Caco-2 (cell line): Measurements from ENCODE around the gene N4BP2. TPM values are rescaled to one million over a fixed set of nuclear protein-coding genes. Genes with fewer than 3 reads are reported as not detected.

Experiments
- BruUV-seq: library from RNA; stranded (reverse); fragments of 400-500 nt; replicated peaks from 2 replicates; lab custom pipeline; 2021; lab: Mats Ljungman, UMichigan
- CTCF ChIA-PET: fragments of 300-600 bp; sonication (Branson Sonifier 250); formaldehyde crosslinking; loops from one replicate; lab custom pipeline; 2022; ENCODE audit warnings: antibody characterized with exemption; lab: Charles Lee
- POLR2A ChIA-PET: fragments of 300-600 bp; sonication (Branson Sonifier 250); formaldehyde crosslinking; loops from one replicate; lab custom pipeline; 2022; ENCODE audit warnings: antibody characterized with exemption; lab: Charles Lee
- DNase-seq, 2 experiments: peaks; one replicate each; pipeline versions ENCODE4 v3.0.0 to v3.0.0-alpha.2; 2020 to 2022
- H3K27me3 ChIP-seq: replicated peaks from 2 replicates; pipeline ENCODE4 v1.6.0; 2011; ENCODE audit warnings: low read length; ENCODE audit not compliant: control insufficient read depth, insufficient read depth
- H3K36me3 ChIP-seq: 2 replicates; pipeline ENCODE4 v1.5.1; 2011; ENCODE audit warnings: low read length; ENCODE audit not compliant: control insufficient read depth, insufficient read depth
- H3K4me1 ChIP-seq: fragments of 250-450 bp; sonication (Bioruptor Pico); 2 replicates; pipeline ENCODE4 v1.5.1; 2020; ENCODE audit warnings: mild to moderate bottlenecking
- H3K4me3 ChIP-seq: 2 replicates; pipeline ENCODE4 v1.5.1; 2011; ENCODE audit warnings: low read depth, mild to moderate bottlenecking, control low read depth, low read length
- H3K9me3 ChIP-seq: fragments of 250-450 bp; sonication (Bioruptor Pico); 2 replicates; pipeline ENCODE4 v1.5.1; 2020; ENCODE audit warnings: mild to moderate bottlenecking, moderate library complexity
- H3K27ac Mint-ChIP-seq: one replicate; pipeline ENCODE4 v1.8.0; 2022; ENCODE audit warnings: mixed read lengths; ENCODE audit not compliant: unreplicated experiment
- H3K27me3 Mint-ChIP-seq: one replicate; pipeline ENCODE4 v1.8.0; 2022; ENCODE audit warnings: mixed read lengths; ENCODE audit not compliant: insufficient read depth, unreplicated experiment
- H3K36me3 Mint-ChIP-seq: one replicate; pipeline ENCODE4 v1.8.0; 2022; ENCODE audit warnings: mild to moderate bottlenecking, mixed read lengths; ENCODE audit not compliant: insufficient read depth, unreplicated experiment
- H3K4me1 Mint-ChIP-seq: one replicate; pipeline ENCODE4 v1.8.0; 2022; ENCODE audit warnings: low read depth, mixed read lengths; ENCODE audit not compliant: unreplicated experiment
- H3K4me3 Mint-ChIP-seq: one replicate; pipeline ENCODE4 v1.8.0; 2022; ENCODE audit warnings: mild to moderate bottlenecking, moderate library complexity, mixed read lengths; ENCODE audit not compliant: unreplicated experiment
- H3K9me3 Mint-ChIP-seq: one replicate; pipeline ENCODE4 v1.8.0; 2022; ENCODE audit warnings: mixed read lengths; ENCODE audit not compliant: unreplicated experiment
- CTCF ChIP-seq, 2 experiments: fragments of 200-600 bp in 1 of 2; IDR thresholded peaks; 1 replicate in 1 of 2; 2 replicates in 1 of 2; pipeline versions ENCODE4 v1.5.1 to v1.8.0; 2011 to 2022; ENCODE audit warnings: antibody characterized with exemption in 1 of 2, control low read depth in 1 of 2, inconsistent platforms in 1 of 2, low read depth in 1 of 2, low read length in 1 of 2, mild to moderate bottlenecking in 1 of 2, moderate library complexity in 1 of 2; ENCODE audit not compliant: insufficient read depth in 1 of 2, severe bottlenecking in 1 of 2, unreplicated experiment in 1 of 2
- intact Hi-C: fragments of 100-400 bp; cut with micrococcal nuclease; formaldehyde crosslinking; loops from one replicate; pipeline ENCODE4 v1.10.0; 2022; ENCODE audit not compliant: unreplicated experiment
- total RNA-seq: library from RNA; stranded (reverse); gene quantifications from 2 replicates; pipeline ENCODE4 v1.2.3, GENCODE V29; 2022

N4BP2 gene
- total RNA-seq, 1 experiment from 2014 or later = 28.7 TPM

DNA sequence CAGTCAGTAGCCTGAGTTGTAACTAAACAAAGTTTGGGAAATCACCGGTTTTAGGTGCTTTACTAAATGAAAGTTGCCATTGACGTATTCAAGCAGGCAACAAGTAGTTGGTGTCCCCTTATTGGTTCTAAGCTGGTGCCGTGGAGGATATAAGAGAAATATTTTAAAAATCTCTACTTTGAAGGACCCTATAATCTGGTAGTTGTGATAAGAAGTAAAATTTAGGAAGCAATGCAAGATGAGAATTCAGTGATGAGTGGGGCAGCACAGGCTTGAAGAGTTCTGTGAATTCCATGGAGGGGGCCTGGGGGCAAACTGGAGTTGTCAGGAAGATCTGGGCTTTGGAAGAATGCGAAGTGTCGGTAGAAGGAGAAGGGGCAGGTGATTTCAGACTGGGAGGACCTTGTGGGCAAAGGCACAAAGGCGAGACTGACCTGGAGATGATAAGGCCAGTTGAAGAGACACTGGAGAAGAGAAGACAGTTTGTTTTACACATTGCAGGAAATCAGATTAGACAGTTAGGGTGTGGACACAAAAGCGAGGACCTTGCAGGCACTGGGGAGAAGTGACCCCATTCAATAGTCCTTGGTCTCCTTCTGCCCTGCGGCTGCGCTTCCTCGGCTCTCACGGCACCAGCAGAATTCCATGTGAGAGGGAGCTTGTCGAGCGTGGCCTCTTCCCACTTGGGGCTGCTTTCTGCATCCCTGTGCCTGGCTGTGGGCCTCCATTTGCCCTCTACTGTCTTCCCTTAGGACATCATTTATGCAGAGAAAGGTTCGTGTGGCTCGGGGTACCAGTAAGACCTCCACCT lies 141.4 kb downstream of the N4BP2 start:
- H3K27ac Mint-ChIP-seq = peak overlapping the region; percentile 24
- H3K4me1 Mint-ChIP-seq = peaks cover 7% of the 10 kb centered on the region
- BruUV-seq = no TSS peak
- Histone ChIP-seq H3K36me3 (no peaks in the 10 kb centered on the region), H3K9me3 (no peaks in the 10 kb centered on the region), H3K4me1 (0 out of 2 replicates have a peak, but pooled peaks cover under 1% of the 10 kb centered on the region), H3K4me3 (no peak overlapping the region), H3K27me3 (no peaks in the 10 kb centered on the region)
- H3K4me3 Mint-ChIP-seq = no peak overlapping the region
- POLR2A ChIA-PET = no interaction called here
- DNase-seq = no peak
- H3K36me3 Mint-ChIP-seq = no peaks in the 10 kb centered on the region
- H3K27me3 Mint-ChIP-seq = no peaks in the 10 kb centered on the region
- no peak for TF ChIP-seq CTCF (IDR thresholded peaks at IDR 0.05; ENCODE audit: insufficient read depth in 1 of 2, low read depth in 1 of 2, low read length in 1 of 2, severe bottlenecking in 1 of 2, unreplicated experiment in 1 of 2)
- intact Hi-C loops = no loop called here
- CTCF ChIA-PET = no interaction called here
- H3K9me3 Mint-ChIP-seq = no peaks in the 10 kb centered on the region

GRCh38 chr4:40199179-40199670 lies 142.6 kb downstream of the N4BP2 start:
- H3K4me3 Mint-ChIP-seq = no peak overlapping the region
- DNase-seq = no peak
- no peak overlapping the region for H3K4me3 ChIP-seq
- H3K4me1 Mint-ChIP-seq = peaks cover 7% of the 10 kb centered on the region
- ChIA-PET CTCF (no interaction called here), POLR2A (no interaction called here)
- TF ChIP-seq CTCF (IDR thresholded peaks at IDR 0.05; ENCODE audit: insufficient read depth in 1 of 2, low read depth in 1 of 2, low read length in 1 of 2, severe bottlenecking in 1 of 2, unreplicated experiment in 1 of 2) = no peak
- no peaks in the 10 kb centered on the region for H3K9me3 Mint-ChIP-seq
- no peaks in the 10 kb centered on the region for H3K36me3 Mint-ChIP-seq
- BruUV-seq = no TSS peak
- H3K9me3 ChIP-seq = no peaks in the 10 kb centered on the region
- H3K4me1 ChIP-seq = no peaks in the 10 kb centered on the region
- H3K27me3 Mint-ChIP-seq = no peaks in the 10 kb centered on the region
- H3K27ac Mint-ChIP-seq = no peak overlapping the region
- no peaks in the 10 kb centered on the region for H3K36me3 ChIP-seq
- H3K27me3 ChIP-seq = no peaks in the 10 kb centered on the region
- intact Hi-C loops = no loop called here

- Mint-ChIP-seq H3K27ac (no peak overlapping the region), H3K4me1 (peaks cover 7% of the 10 kb centered on the region), H3K27me3 (no peaks in the 10 kb centered on the region), H3K9me3 (no peaks in the 10 kb centered on the region), H3K4me3 (no peak overlapping the region), H3K36me3 (no peaks in the 10 kb centered on the region)
- ChIA-PET POLR2A (no interaction called here), CTCF (no interaction called here)
- no peaks in the 10 kb centered on the region for H3K27me3 ChIP-seq
- intact Hi-C loops = no loop called here
- no TSS peak for BruUV-seq
- H3K4me1 ChIP-seq = no peaks in the 10 kb centered on the region
- H3K36me3 ChIP-seq = no peaks in the 10 kb centered on the region
- no peak overlapping the region for H3K4me3 ChIP-seq
- DNase-seq = no peak
- no peaks in the 10 kb centered on the region for H3K9me3 ChIP-seq
- no peak for TF ChIP-seq CTCF (IDR thresholded peaks at IDR 0.05; ENCODE audit: insufficient read depth in 1 of 2, low read depth in 1 of 2, low read length in 1 of 2, severe bottlenecking in 1 of 2, unreplicated experiment in 1 of 2)
Observed at GRCh38 chr4:40199999-40200874, 143.6 kb downstream of the N4BP2 start.
